ENCODE data around the gene RNF145.

DNA sequence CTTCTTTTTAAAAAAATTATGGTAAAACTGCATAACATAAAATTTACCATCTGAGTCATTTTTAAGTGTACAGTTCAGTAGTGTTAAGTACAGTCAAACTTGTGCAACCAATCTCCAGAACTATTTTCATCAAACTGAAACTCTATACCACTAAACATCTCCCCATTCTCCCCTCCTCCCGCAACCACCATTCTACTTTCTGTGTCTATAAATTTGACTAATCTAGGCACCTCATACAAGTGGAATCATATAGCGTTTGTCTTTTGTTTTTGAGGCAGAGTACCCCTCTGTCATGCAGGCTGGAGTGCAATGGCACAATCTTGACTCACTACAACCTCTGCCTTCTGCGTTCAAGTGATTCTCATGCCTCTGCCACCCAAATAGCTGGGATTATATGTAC, 85.7 kb downstream of the RNF145 start:
- TF ChIP-seq CTCF (IDR thresholded peaks at IDR 0.05) (no peak), EZH2 (IDR thresholded peaks at IDR 0.05; ENCODE audit: borderline replicate concordance, insufficient read depth, low read depth, low read length, poor library complexity, severe bottlenecking) (no peak)
